GM23248 (cell line): ENCODE results near the gene LIPG.

ENCODE experiments used
- EZH2 ChIP-seq: fragments of 200-600 bp; sonication (generic); IDR thresholded peaks from 2 replicates; pipeline ENCODE4 v1.6.1; 2018; ENCODE audit warnings: antibody characterized with exemption, mild to moderate bottlenecking; ENCODE audit not compliant: insufficient read depth, poor library complexity, severe bottlenecking
- EZH2phosphoT487 ChIP-seq: fragments of 200-600 bp; sonication (generic); IDR thresholded peaks from 2 replicates; pipeline ENCODE4 v1.6.1; 2018; ENCODE audit warnings: antibody characterized with exemption, moderate library complexity, mild to moderate bottlenecking, low read depth; ENCODE audit not compliant: insufficient read depth

DNA sequence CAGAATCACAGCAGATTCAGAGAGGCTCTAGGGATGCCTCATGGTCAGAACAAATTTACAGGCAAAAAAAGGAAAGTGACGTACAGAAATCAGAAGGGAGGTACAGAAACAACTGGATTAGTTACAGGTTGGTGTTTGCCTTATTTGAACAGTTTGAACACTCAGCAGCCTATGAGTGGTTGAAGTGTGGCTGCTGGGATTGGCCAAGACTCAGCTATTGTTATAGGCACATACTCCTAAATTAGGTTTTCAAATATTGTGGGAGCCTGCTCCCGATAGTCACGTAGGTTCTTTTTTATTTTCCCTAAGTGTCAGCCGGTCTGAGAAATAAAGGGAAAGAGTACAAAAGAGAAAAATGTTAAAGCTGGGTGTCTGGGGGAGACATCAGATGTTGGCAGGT, 8.9 kb upstream of the LIPG start:
- no peak for TF ChIP-seq EZH2phosphoT487
- no peak for TF ChIP-seq EZH2
